GM12892 (cell line): ENCODE data around the gene KCNG2.

Experiments used
- DNase-seq: peaks from one replicate; pipeline ENCODE4 v3.0.0; 2011; ENCODE audit not compliant: insufficient read length
- FAIRE-seq: peaks from 2 replicates; lab custom pipeline; 2011; peaks lifted over from hg19 to GRCh38; lab: Jason Lieb, UNC
- POLR2A ChIP-seq: IDR thresholded peaks from 2 replicates; pipeline ENCODE4 v1.6.1; 2011; ENCODE audit warnings: low read depth, low read length, control low read depth
- POLR2AphosphoS5 ChIP-seq: IDR thresholded peaks from 2 replicates; pipeline ENCODE4 v1.6.1; 2011; ENCODE audit warnings: low read depth, low read length, control low read depth
- TAF1 ChIP-seq: IDR thresholded peaks from 2 replicates; pipeline ENCODE4 v1.6.1; 2011; ENCODE audit warnings: low read depth, mild to moderate bottlenecking, control low read depth, low read length, borderline replicate concordance

Gene KCNG2

DNA sequence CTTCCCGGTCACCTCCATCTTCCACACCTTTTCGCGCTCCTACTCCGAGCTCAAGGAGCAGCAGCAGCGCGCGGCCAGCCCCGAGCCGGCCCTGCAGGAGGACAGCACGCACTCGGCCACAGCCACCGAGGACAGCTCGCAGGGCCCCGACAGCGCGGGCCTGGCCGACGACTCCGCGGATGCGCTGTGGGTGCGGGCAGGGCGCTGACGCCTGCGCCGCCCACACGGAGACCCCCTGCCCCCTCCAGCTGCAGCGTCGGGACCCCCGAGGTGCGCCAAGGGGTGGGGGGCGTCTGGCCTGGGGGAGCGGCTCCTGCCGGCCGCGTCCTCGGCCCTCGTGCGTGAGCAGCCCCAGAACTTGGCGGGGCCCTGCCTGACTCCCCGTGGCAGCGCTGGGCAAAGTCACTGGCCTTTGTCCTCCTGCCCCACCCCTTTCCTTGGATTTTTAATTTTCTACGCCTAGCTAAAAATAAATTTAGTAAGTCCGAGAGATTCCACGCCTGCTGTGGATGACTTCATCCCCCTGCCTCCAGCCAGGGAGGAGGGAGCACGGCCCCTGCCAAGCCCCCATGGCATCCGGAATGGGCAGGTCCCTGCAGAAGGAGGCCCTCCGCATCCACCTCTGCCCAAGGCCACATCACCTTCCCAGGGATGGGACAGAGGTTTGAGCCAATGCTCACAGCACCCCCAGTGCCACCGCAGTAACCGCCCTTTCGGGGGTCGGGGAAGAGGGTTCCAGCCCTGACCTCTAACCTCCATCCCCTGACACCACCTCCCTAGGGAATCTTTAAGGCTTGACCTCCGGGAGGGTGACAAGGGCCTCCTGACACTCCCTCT lies 102.1 kb downstream of the KCNG2 start:
- TF ChIP-seq POLR2AphosphoS5 (no peak), TAF1 (no peak)
- DNase-seq (no peak), FAIRE-seq (no peak)

- DNase-seq (no peak), FAIRE-seq (no peak)
- TF ChIP-seq POLR2AphosphoS5 (no peak), TAF1 (no peak), POLR2A (no peak; the same call in 1 of the 2 replicates)
Measured at GRCh38 chr18:79900610-79901570, 103.2 kb downstream of the KCNG2 start.

DNA sequence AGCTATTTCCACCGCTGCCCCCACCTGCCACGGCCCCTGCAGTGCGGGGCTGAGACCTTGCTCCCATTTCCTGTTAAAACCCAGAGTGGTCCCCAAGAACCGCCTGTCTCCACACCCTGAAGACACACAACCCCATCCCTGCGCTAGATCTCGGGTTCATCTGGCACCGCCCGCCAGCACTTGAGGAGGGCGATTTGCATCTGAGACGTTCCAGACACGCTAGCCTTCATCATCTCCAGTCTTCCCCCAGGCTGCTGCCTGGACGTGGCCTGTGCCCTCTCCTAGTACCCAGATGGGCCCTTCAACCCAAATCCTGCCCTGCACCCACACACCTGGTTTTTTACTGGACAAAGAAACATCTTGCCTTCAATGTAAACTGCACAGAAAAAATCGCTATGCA lies 103.9 kb downstream of the KCNG2 start:
- TF ChIP-seq POLR2AphosphoS5 (no peak), POLR2A (no peak), TAF1 (no peak)
- no peak for FAIRE-seq
- DNase-seq: no peak

GRCh38 chr18:79902075-79902474 lies 104.3 kb downstream of the KCNG2 start:
- no peak for FAIRE-seq

GRCh38 chr18:79902640-79903039 lies 104.9 kb downstream of the KCNG2 start:
- no peak for DNase-seq
- TF ChIP-seq POLR2AphosphoS5: no peak
- FAIRE-seq: no peak

More at GRCh38 chr18:79902075-79902474, 104.3 kb downstream of the KCNG2 start:
- no peak for DNase-seq
- TF ChIP-seq POLR2A (no peak), TAF1 (no peak), POLR2AphosphoS5 (no peak)

DNA sequence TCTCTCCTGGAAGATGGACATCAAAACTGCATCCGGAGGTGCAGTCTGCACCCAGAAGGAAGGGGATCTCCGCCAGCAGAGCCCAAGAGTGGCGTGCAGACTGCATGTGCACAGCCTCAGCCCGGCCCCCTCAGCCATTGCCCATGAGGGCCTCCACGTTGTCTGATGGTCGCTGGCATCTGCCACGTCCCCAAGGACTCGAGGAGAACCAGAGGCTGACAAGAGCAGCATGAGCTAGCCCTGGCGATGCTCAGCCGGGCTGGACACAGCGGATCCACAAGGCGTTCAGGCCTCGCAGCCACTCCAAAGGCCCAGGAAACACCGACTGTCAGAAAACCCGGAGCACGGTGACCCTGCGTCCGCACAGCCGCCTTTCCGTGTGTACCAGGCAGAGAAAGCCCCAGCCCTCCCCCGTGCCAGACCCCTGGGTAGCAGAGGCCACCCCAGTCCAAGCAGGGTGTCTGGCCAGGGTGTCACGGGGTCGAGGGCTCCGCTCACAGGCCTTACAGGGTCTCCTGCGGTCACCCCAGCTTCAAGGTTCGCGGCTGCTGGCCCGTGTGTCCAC lies 105.4 kb downstream of the KCNG2 start:
- FAIRE-seq (no peak), DNase-seq (no peak)
- no peak for TF ChIP-seq TAF1
- no peak for TF ChIP-seq POLR2A
- TF ChIP-seq POLR2AphosphoS5: no peak

DNA sequence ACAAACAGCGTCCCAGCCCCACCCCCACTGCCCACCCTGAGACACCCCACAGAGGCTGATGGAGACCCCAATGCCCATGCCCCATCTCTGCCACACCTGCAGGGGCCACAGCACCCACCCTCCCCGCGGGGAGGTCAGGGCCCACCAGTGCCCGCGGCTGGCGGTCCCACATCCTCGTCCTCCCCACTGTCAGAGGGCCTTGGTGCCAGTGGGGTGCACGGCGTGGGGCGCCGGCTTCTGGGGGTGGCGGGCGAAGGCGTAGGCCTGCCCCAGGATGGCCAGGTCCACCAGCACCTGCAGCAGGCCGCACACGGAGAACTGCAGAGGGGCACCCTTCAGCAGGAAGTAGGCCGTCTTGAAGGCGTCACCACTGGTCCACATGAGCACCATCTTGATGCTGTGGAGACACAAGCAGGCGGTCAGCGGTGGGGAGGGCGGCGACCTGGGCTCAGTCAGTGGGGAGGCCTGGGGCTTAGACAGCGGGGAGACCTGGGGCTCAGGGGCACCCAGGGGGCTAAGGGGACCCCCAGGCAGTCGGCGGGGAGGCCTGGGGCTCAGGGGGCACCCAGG lies 106.1 kb downstream of the KCNG2 start:
- FAIRE-seq: no peak
- no peak for TF ChIP-seq TAF1
- TF ChIP-seq POLR2AphosphoS5: no peak
- no peak for TF ChIP-seq POLR2A
- DNase-seq: no peak

DNA sequence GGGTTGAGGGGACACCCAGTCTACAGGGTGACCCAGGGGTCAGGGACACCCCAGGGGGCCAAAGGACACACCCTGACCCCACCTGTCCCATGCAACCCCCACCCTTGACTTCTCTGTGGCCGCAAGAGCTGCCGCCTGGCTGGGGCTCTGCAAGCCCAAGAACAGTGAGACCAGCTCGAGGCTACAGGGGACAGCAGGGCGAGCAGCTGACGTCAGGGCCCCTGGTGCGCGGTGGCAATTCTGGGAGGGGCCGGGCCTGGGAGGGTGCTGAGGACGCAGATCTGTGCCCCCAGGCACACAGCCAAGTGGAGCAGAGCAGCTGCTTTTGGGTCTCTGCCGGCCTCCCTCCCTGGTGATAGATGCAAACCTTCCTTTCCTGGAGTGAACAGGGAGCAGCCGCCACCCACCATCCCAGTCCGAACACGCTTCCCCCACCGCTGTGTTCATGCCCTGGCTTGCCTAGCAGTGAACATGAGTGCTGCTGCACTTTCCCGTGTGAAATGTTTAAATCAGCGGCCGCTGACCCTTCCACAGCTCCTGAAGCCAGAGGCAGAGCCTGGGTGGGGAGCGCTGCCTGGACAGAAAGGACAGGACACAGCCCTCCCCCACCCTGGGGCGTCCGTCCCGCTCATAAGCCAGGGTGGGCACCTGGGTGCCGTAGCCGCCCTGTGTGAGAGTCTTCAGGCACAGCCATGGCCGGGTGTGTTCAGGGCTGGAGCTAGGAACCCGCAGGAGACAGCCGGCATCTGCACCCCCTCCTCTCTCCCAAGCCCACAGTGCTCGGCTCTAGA lies 106.8 kb downstream of the KCNG2 start:
- TF ChIP-seq POLR2AphosphoS5 (no peak), TAF1 (no peak), POLR2A (no peak)
- no peak for DNase-seq
- no peak for FAIRE-seq

GRCh38 chr18:79905389-79905911 lies 107.7 kb downstream of the KCNG2 start:
- FAIRE-seq (no peak), DNase-seq (no peak)
- TF ChIP-seq TAF1 (no peak), POLR2A (no peak), POLR2AphosphoS5 (no peak)

GRCh38 chr18:79905993-79906392 lies 108.3 kb downstream of the KCNG2 start:
- no peak for DNase-seq
- TF ChIP-seq POLR2AphosphoS5: no peak
- TF ChIP-seq TAF1: no peak
- no peak for TF ChIP-seq POLR2A
- FAIRE-seq: no peak

GRCh38 chr18:79906706-79907105 lies 109.0 kb downstream of the KCNG2 start:
- no peak for DNase-seq
- TF ChIP-seq TAF1: no peak
- TF ChIP-seq POLR2A: no peak
- no peak for TF ChIP-seq POLR2AphosphoS5
- no peak for FAIRE-seq
